CD4-positive, alpha-beta T cell treated with Interferon gamma for 1 hour (primary cell): ENCODE results near the gene ITGB8.
A peak's percentile ranks its signal among the peaks of the same experiment; 100 is the strongest.

Experiments used
- DNase-seq: peaks from one replicate; pipeline ENCODE4 v3.0.0-alpha.2; 2020

ITGB8 gene

DNA sequence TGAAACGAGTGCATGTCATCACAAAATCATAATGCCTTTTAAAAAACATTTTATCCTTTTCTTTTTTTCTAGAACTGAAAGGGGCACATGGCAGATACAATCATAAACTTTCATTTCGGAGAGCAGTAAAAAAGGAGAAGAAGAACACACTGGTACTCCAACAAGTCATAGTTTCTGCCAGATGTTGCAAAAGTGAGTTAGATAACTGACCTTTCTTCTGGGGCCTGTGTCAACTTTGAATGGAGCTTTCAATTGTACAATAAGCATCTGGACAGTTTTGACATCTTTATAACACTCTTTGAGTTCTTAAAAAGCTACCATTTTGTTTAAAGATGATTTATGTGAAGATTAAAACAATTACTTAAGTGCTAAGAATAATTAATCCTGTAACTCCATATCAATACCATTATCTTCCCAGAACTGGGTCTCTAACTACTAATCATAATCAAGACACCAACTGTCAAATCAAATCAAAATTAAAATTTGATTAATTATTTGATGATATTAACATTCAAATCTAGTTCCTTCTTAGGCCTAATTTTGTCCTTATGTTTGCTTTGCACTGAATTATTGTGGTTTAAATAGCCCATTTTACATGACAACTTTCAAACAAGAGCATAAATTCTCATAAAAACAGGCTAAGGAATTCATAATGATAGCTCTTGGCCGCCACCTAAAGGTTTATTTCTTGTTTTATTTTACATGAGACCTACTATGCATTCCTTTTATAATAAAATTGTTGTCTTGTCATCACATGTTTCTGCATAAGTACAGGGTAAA, 19.5 kb upstream of the ITGB8 start:
- DNase-seq: no peak

DNA sequence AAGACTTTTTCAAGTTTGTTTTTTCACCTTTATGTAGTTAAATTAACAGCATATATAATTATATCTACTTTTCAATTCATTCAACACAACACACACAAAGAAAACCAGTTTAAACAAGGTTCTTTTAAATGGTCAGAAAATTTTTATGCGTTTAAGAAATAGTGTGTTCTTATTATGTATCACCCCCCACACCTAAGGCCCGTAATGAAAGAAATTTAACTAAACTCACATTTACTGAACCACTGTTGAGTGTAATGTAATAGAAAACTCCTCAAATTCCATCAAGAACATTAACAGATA, 19.0 kb upstream of the ITGB8 start:
- DNase-seq: no peak

DNA sequence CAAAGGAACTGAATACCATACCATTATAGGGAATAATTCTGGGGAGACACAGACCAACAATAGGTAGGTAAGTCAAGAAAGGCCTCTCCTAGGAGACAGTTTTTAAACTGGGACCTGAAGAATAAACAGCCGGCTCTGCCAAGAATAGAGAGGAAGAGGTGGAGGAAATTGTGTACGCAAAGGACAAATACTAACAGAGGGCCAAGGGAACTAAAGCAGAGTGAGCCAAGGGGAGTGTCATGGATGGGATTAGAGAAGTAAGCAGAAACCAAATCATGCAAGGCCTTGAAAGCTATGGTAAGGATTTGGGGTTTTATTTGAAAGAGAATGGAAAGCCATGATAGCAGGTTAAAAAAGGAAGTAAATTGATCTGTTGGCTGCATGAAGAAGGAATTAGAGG, 18.1 kb upstream of the ITGB8 start:
- DNase-seq: no peak

DNA sequence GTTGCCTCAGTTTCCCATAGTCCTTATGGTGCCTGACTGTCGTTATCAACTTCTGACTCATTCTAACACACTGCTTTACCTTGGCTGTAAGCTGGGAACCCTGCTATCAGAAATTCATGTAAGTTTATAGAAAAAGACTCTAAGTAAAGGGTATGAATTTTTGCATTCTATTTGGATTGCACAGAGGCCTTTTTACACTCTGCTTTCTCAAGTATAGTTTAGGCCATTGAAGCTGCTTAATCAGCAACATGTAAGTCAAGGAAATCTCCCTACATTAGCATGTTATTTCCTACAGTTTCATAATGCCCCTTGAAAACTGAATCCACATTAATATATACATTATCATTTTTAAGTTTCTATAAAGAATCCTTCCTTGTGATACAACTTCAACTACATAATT, 17.1 kb upstream of the ITGB8 start:
- no peak for DNase-seq

DNA sequence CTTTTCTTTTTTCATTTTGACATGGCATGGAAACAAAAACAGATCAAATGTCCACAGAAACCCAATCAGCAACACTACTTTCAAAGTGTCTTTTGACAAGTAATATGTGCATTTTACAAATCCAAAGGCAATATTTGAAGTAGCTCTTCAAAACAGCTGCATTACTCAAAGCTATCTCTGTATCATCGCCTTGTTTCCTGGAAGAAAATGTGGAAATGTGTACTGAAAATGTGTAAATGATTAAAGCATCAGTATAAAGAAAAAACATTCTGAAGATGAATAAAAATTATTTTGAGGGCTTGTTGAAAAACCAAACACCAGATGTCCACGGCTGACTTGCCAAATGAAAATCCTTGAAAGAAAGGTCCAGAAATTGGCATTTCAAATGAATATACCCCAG, 16.5 kb upstream of the ITGB8 start:
- DNase-seq: no peak

DNA sequence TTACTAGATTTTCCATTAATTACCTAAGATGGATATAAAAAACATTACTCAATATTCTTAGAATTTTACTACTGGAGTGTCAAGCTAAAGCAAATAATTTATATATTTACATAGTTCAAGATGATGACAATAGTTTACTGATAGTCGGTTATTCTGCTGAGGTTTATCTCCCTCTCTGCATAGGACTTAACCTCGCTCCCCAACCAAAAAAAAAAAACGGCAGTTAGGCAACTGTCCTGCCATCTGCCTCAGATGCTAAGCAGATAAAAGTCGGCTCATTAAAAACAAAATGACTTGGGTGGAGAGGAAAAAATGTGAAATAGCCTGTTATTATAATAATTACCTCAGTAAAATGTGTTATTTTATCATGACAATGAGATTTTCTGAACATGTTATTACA, 14.0 kb upstream of the ITGB8 start:
- no peak for DNase-seq

DNA sequence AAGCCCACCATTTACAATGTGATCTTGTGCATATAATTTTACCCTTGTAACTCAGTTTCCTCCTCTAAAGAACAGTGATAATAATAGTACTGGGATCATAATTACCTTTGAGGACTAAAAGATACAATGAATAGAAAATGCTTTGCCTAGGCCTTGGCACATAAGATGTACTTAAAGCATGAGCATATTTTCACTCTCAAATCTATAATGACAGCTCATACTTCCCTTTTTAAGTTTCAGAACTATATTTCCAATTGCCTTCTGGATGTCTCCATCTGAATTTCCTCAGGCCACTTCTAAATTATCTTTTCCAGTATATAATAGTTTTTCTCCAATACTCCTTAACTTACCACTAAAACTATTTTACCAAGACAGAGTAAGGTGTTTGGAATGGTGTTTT, 13.3 kb upstream of the ITGB8 start:
- no peak for DNase-seq

DNA sequence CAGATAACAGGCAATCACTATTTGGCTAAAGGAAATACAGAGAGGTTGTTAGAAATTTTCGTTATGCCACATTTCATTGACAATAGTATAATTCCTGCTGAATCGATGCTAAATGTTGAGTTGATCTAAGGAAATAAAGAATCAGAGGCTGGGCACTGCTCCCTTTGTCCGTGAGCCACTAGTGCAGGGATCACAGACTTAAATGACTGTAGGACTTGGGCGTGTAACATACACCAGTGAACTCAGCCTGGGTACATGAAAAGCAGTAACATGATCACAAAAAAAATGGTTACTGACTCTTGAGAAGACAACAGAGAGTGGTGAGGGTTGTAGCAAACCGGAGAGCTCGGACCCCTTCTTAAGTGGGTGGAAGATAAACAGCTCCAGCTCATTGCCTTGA, 11.8 kb upstream of the ITGB8 start:
- DNase-seq: no peak

DNA sequence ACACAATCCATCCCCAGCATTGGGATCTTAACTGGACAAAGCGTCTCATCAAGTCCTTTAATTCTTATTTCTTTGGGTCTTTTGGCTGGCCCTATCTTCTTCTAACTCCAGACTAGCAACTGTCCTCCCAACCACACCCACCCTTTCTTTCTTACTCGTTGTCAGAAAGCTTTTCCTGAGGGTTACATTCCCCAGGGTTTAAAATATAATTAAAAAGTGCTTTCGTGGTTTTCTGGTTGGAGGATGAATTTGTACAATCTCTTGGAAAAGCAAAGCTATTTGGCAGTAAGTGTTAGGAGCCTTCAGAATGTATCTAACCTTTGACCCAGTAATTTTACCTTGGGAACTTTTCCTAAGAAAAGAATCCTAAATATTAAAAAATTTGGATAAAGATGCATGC, 10.4 kb upstream of the ITGB8 start:
- no peak for DNase-seq

DNA sequence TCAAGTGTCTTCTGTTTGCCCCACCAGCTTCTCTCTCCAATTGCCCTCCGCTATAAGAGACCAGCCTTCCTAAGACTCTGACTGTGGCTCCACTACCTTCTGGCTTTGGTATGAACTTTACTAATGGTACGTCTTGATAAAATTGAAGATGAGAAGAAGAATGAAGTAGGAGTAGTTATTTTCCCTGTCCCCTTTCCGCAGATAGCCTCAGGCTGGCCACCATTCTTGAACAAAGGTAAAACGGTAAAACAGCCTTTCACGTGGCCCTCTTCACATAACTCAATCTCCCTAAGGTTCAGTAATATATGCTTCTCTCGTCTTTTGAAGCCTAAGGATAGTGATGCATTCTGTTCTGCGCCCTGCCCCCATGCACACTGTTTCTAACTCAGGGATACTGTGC, 9.9 kb upstream of the ITGB8 start:
- DNase-seq: no peak

DNA sequence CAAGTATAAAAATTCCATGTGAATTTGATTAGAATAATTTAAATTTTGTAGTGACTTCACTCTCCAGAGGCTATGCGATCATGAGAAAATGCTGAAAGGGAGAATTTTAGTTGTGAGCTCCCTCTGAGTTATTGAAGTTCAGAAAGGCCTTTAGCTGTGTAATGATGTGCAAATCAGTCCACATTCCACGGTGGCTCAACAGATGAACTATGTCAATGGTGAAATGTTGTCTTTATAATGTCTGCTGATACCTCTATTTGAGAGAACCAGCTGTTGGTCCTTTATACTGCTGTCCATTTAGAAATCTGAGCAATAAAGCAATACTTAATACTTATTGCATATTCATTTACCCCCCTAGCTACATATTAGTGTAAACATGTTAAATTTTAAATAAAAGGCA, 7.1 kb upstream of the ITGB8 start:
- DNase-seq: no peak

DNA sequence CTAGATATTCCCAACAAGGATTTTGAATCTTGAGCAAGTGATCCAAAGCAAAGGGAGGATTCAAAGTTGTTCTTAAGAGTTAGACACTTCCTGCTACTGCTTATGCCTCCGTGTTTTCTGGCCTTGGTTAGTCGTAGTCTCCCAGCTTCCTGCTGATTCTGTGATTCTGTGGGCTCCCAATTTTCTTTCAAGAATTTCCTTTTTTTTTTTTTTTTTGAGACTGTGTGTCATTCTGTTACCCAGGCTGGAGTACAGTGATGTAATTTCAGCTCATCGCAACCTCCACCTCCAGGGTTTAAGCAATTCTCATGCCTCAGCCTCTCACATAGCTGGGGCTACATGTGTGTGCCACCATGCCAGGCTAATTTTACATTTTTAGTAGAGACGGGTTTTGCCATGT, 4.4 kb upstream of the ITGB8 start:
- DNase-seq: no peak

DNA sequence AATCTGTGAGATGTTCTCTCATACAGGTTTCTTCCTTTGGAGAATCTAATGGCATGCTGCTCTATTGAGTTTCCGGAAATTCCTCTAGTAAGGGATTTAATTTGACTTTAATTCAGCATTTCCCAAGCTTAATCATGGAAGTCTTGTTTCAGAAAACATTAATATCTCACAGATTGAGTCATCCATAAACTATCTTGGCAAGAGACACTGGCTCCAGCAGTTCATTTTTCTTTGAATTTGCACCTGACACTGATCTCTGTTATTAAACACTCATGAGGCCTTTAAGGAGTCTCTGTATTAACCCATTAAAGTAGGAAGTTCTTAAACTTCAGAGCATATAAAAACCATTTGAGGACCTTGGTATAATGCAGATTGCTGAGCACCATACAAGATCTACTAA, 3.6 kb upstream of the ITGB8 start:
- no peak for DNase-seq

DNA sequence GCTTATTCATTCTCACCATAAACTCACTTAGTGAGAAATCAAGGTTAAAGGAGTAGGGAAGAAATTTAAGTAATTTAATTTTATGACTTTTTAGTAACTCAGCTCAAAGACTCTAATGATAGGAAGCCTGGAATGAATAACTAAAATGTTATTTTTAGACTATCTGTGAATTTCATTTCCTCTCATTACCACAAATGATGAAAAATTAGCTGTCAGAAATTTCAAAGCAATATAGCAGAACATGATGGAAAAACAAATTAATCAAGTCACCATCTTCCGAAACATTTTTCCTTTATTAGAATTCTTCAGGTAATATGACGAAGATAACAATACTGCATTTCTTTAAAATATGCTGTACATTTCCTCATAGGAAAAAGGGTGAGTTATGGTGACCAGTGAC, 2.7 kb upstream of the ITGB8 start:
- no peak for DNase-seq

DNA sequence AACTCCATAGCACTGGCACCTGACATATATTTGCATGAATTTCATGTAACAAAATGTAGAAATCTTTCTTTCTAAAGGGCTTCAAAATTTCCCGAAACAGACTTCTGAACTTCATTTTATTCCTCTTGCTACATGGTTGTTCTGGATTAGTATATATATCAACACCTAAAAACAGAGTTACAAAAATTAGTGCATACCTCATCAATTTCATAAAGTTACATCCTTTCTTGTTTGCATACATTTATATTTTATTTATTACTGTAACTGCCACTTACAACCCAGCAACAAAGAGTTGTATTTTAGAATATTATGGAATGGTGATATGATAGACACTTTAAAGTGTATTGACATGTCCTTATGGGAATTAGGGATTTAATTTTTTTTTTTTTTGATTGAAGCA, 2.0 kb upstream of the ITGB8 start:
- no peak for DNase-seq

DNA sequence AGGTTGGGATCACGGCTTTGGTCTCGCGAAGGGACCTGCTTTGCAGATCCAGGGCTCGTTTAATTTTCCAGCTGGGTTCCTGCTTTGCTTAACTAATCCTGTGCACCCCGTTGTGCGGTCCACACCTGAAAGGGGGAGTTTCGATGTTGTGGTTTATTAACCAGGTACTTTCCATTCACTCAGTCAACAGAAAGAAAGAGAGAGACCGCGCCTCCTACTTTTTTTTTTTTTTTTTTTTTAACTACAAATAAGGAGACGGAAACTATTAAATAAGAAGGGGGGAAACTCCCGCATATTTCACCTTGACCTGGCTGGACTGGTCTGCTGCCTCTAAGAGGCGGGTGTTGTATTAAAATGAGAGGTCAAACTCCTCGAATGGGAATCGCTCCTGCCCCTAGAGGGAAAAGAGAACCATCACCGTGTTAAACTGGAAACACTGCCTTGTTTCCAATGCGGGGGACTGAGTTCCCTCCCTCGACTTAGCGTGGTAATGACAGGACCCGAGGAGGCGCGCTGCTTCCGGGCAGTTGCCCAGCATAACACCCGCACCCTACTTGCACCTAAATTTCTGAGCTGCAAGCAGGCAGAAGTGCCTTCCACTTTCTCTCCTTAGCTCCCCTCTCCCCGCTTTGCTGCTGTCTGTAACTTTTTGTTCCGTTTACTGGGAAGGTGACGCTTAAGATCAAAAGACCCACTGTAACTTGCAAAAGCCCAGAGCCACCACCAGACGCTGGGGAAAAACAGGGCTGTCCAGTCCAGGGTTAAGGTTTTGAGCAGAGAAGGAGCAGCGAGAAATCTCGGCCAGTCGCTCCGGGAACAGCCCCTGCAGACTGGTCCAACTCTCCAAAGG, 1.1 kb upstream of the ITGB8 start:
- peak; percentile 14 for DNase-seq

DNA sequence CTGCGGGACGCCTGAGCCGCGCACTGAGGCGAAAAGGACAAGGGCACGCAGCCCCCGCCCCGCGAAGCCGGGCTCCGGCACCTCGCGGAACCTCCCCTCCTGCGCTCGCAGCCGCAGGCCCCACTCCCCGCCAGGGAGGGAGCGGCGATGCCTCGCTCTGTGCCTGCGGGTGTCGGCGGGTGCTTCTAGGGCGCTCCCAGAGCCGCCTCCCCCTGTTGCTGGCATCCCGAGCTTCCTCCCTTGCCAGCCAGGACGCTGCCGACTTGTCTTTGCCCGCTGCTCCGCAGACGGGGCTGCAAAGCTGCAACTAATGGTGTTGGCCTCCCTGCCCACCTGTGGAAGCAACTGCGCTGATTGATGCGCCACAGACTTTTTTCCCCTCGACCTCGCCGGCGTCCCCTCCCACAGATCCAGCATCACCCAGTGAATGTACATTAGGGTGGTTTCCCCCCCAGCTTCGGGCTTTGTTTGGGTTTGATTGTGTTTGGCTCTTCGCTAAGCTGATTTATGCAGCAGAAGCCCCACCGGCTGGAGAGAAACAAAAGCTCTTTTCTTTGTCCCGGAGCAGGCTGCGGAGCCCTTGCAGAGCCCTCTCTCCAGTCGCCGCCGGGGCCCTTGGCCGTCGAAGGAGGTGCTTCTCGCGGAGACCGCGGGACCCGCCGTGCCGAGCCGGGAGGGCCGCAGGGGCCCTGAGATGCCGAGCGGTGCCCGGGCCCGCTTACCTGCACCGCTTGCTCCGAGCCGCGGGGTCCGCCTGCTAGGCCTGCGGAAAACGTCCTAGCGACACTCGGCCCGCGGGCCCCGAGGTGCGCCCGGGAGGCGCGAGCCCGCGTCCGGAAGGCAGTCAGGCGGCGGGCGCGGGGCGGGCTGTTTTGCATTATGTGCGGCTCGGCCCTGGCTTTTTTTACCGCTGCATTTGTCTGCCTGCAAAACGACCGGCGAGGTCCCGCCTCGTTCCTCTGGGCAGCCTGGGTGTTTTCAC, 519 bp downstream of the ITGB8 start:
- peak; percentile 6 for DNase-seq

DNA sequence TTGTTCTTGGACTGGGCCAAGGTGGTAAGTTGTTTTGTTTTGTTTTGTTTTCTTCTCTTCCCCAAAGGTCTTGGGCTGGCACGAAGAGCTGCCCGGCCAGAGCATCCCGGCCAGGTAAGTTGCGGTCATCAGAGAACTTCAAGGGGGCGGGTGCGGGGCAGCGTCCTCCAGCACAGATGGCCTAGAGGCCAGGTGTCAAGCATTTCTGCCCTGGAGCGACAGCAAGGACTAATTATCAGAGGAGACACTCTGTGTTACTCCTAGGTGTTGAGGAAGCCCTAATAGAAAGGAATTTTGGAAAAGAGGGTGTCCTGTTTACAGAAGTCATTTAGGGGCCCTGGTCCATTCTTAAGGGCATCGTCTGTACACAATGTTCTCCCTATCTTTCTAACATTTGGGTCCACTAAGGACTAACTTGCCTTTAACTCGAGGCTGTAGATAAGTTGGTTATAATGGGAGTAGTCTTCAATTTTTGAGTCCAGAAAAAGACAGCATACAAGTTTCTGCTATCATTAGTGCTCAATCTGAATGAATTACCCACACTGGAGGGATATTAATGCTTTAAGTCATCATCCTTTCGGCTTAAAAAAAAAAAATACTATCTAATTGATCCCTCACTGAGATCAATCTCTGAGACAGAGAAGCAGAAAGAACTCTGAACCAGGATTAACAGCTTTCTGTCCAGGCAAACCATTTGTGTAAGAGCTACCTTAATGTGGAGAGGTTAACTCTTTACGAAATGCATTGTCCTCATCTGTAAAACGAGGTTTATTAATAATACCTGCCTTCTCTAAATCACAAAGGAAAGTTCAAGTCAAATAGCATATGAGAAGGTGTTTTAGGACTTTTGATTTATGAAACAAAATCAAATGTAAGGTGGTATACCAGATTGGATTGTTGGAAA, 1.5 kb downstream of the ITGB8 start:
- DNase-seq: no peak

DNA sequence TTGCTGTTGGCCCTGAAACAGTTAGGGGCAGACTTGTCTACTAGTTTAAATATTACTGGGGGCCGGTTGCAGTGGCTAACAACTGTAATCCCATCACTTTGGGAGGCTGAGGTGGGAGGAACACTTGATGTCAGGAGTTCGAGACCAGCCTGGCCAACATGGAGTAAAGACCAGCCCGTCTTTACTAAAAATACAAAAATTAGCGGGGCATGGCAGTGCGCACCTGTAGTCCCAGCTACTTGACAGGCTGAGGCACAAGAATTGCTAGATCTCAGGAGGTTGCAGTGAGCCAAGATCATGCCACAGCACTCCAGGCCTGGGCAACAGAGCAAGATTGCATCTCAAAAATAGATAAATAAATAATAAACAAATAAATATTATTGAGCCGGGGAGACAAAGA, 7.6 kb downstream of the ITGB8 start:
- DNase-seq: no peak

DNA sequence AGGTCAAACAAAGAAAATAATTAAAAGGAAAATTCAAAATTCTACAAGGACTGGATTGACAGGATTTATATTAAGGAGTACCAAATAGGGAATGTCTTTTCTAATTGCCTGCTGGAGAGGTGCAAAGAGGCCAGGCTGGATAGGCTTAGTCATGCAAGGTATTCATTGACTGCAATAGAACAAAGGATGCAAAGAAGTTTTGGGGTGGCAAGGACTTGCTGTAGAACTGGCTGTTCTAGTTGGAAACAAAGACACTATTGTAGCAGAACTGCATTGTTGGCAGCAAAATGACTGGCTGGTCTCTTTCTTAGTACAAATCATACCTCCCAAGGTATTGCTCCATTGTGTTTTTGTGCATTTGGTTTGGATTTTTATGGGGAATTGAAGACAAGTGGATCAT, 10.1 kb downstream of the ITGB8 start:
- DNase-seq: no peak

DNA sequence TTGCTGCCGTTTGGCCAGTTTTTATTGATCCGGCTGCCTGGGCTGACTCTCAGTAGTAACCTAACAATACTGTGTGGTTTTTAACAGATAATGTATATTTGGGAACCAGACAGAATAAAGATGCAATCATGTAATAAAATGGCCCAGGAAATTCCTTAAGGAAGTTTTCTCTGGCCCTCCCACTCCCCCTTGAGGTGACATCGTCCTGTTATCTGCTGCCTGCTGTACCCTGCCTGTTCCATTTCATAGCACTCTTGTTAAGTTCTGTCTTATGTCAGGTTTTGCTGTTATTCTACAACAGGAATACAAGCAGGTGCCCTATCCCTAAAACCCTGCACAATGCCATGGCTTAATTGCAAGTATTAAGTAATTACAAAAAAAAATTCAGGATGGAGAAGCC, 12.5 kb downstream of the ITGB8 start:
- DNase-seq: no peak

DNA sequence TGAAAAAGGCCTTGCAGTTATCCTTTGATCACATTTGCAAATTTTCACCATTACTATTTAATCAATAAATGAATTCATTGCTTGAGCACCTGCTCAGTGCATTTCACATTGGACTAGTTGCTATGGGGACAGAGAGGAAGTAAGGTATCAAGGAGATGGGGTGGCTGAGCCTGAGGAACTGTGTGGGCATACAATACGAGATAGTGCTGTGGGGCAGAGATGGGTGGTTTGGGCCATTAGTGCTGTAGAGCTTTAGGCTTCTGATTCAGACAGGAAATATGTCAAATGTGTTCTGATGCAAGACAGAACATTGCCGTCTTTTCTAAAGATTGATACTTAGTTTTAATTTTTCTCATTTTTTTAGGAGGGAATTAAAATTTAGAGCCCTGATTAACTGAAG, 13.2 kb downstream of the ITGB8 start:
- DNase-seq: no peak

DNA sequence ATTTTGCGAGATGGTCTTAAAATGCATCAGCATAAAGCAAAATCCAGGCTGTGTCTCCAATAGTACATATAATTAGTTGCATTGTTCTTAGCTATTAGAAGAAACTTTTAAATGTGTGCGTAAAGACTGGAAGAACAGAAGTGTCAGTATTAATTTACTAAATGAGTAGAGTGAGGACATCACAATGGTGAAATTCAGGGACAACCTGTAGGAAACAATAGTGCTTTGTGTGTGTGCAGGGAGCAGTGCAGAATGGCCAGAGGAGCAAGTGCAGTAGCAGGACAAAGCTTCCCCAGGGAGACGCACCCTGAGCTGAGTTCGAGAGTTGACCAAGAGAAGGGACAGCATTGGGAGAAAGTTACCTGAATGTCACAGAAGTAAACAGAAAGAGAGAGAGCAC, 13.7 kb downstream of the ITGB8 start:
- no peak for DNase-seq
